NK-92 (cell line): ENCODE measurements around the gene VTA1.
"Not testable (repeated sequence)": the region's sequence is repeated elsewhere in the genome, so short reads cannot be mapped to it uniquely, and the experiment has no call there.

Experiments used
- DNase-seq: peaks from one replicate; lab custom pipeline; 2025; ENCODE audit not compliant: unreplicated experiment; lab: John Stamatoyannopoulos, UW

VTA1 gene, protein sequence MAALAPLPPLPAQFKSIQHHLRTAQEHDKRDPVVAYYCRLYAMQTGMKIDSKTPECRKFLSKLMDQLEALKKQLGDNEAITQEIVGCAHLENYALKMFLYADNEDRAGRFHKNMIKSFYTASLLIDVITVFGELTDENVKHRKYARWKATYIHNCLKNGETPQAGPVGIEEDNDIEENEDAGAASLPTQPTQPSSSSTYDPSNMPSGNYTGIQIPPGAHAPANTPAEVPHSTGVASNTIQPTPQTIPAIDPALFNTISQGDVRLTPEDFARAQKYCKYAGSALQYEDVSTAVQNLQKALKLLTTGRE

DNA sequence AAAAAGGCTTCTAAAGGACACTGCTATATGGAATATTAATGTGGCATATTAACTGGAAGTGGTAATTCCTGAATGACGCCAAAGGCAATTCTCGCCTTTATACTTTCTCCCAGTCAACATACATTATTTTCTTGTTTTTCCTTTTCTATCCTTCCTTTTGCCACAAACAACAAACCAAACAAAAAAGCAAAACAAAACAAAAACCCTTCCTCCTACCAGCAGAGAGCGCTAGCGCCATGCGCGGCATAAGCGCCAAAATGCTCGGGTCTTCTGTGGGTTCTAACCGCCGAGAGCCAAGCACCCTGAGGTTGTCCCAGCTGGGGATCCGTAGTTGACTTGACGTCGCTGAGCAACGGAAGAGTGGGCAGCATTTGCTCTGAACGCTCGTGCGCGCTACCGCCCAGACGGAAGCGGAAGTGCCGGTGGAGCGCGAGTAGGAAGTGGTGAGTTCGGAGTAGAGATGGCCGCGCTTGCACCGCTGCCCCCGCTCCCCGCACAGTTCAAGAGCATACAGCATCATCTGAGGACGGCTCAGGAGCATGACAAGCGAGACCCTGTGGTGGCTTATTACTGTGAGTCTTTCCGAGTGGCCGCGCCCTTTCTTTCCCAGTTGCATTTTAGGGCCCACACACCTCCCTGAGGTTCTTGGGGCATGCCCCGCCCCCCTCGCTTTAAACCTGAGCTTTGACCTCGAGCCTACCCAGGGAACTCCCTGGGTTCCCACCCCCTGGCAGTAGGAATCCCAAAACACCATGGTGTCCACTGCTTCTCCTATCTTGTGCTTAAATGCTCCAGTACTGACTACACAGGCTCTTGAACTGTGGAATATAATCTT is at the start of gene VTA1, which contains the start of gene NMBR:
VTA1 (plus strand) TSS at position 436 of the 835 bp plus-strand sequence; CDS start at position 461, 25 bp downstream.
NMBR (minus strand) TSS at position 295 of the 835 bp plus-strand sequence. CDS start 58,464 bp downstream, outside the sequence.
- peak; percentile 87 for DNase-seq

DNA sequence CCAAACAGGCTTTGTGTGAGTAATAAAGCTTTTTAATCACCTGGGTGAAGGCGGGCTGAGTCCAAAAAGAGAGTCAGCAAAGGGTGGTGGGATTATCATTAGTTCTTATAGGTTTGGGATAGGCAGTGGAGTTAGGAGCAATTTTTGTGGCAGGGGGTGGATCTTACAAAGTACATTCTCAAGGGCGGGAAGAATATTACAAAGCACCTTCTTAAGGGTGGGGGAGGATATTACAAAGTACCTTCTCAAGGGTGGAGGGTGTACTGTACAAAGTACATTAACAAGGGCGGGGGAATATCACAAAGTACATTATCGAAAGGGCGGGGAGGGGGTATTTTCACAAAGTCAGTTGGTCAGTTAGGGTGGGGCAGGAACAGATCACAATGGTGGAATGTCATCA is 42.2 kb upstream of the VTA1 start:
- not testable (repeated sequence) for DNase-seq

DNA sequence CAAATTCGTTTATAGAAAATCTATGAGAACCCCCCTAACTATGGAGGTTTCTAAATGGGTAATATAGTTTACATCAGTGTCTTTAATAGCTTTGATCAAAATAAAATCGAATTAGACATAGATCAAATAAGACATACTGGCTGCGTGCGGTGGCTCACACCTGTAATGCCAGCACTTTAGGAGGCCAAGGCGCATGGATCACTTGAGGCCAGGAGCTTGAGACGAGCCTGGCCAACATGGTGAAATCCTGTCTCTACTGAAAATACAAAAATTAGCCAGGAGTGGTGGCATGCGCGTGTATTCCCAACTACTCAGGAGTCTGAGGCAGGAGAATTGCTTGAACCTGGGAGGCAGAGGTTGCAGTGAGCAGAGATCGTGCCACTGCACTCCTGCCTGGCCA is 36.2 kb upstream of the VTA1 start:
- DNase-seq = not testable (repeated sequence)

DNA sequence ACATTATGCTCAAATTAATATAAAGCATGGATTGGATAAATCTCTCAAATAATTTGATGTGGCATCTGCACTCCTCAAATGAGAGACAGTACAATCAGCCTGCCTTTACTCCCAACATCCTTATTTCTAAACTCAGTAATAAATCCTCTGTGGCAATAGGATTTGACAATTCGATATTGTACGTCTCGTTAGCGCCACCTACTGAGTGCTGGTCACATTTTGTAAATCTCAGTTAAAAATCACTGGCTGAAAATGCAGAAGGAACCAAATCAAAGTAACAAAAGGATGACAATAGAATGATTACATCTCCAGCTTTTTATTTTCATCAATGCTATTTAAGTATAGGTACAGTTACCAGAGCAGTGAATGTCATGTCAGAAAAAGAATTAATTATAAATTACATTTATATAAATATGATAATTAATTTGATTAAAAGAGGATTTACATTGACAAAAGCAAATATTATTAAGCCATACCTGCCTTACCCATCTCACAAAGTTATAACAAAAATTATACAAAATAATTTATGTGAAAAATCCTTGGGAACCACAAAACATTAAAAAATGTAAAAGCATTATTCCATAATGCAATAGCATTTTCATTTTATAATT is 34.5 kb upstream of the VTA1 start:
- DNase-seq = no peak

DNA sequence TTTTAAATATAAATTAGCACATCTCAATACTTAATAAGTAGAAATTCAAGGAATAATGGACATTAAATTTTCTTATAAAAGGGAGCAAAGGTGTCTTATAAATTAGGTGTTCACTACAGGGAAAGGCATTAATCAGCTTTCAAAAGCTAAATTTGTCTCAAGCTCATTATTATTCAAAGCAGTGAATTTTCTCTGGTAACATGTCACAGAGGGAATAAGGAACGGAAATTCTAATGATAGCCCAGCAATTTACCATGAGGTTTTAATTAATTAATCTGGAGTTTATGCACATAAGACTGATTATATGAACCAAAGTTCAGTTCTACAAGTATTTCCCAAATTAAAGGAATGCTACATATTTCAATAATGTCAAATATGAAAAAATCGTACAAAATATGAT is 29.7 kb upstream of the VTA1 start:
- no peak for DNase-seq

DNA sequence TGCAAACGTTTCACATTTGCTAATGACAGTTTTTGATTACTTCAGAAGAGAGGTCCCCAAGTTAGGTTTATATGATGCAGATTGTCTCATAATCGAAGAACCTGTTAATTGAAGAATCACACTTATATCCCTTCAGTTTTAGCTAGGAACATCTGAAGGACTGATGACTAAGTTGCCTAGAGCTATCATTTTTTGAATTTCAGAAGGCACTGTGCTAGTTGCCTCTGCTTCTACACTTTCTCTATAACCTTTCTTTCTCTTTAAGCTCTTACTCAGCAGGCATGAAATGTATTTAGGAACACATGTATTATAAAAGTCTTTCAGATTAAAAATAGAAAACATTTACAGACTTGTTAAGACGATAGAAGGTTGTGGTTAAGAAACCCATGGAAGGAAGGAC is 28.7 kb upstream of the VTA1 start:
- DNase-seq = no peak

DNA sequence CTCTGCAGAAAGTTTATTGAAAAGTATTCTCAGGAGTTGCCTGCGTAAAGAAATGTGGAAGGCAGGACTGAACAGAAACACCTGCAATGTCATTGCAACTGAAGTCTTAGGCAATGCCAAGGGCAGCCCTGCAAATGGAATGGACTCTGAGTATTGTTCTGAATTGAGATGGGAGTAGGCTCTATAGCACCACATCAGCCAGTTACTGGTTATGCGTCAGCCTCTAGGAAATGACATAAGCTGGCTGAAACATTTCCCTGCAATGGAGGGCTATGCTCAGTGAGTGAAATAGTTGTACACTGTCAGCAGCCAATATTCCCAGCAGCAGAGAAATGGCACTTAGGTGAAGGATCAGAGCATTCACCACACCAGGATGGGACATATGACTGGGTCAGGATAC is 28.1 kb upstream of the VTA1 start:
- DNase-seq = no peak

DNA sequence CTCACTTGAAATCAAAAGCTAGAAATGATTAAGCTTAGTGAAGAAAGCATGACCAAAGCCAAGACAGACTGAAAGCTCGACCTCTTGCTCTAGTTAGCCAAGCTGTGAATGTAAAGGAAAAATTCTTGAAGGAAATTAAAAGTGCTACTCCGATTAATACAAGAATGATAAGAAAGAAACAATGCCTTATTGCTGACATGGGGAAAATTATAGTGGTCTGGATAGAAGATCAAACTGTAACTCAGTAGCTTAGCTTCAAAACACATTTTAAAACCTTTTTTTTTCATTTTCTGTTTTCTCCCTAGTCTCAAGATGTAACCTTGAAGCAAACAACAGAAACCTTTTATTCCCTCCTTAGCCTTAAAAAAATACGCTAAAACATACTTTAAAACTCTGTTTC is 25.7 kb upstream of the VTA1 start:
- no peak for DNase-seq

DNA sequence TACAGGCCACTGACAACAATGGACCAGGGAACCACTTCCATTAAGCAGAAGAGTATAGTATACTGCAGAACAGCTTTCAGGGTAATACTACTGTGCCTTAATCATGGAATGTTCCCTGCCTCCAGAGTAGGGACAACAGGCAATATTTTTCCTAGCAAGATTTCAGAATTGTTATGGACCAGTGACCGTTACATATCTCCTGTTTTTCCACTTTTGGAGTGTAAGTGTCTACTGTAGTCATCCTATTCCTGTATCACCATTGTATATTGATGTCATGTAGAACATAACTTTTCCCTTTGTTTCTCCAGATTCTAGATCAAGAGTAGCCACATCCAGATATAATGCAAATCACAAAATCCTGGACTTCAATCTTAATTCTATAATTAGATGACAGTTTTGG is 16.2 kb upstream of the VTA1 start:
- no peak for DNase-seq

DNA sequence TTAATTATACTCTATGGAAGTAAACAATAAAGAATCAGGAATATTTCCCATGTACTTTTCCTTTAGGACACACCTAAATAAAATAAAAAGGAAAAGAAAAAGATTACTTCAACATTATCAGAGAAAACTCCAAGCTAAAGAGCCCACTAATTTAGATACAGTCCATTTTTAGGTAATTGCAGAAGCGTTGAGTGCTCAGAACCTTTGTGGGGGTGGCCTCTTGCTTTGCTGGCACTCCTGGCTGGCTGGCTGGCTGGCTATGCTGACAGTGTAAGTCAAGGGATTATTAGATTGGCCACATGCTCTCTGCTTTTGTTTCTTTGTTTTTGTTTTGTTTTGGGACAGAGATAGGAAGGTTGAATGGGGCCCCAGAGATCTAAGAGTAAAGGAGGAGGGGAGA is 14.4 kb upstream of the VTA1 start, which contains the start of gene GJE1:
GJE1 (plus strand) TSS at position 301 of the 400 bp plus-strand sequence. CDS start 234 bp downstream, outside the sequence.
- no peak for DNase-seq

DNA sequence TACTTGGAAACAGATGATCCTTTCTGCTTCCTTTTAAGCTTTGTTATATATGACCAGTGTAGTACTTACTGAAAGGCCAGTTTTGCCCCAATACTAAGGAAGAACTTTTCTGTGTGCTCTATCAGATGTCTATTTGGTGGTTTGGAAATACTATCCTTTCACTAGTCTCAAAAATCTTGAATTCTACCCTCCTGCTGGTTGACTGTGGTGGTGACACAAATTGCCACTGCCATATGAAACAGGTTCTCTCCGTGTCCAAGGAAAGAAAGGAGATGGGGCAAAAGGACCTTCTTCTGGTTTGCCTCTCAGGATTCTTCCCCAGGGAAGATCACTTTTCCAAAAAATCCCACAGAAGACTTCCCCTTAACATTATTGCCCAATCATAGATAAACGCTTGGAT is 8.2 kb upstream of the VTA1 start:
- DNase-seq = no peak

DNA sequence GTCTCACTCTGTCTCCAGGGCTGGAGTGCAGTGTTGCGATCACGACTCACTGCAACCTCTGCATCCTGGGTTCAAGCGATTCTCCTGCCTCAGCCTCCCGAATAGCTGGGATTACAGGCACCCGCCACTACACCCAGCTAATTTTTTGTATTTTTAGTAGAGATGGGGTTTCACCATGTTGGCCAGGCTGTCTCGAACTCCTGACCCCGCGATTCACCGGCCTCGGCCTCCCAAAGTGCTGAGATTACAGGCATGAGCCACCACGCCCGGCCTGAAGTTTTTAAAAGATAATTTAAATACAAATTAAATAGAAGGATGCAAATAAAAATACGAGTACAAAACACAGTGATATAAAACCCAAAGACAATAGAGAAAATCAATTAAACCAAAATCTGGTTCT is 5.5 kb upstream of the VTA1 start:
- not testable (repeated sequence) for DNase-seq

DNA sequence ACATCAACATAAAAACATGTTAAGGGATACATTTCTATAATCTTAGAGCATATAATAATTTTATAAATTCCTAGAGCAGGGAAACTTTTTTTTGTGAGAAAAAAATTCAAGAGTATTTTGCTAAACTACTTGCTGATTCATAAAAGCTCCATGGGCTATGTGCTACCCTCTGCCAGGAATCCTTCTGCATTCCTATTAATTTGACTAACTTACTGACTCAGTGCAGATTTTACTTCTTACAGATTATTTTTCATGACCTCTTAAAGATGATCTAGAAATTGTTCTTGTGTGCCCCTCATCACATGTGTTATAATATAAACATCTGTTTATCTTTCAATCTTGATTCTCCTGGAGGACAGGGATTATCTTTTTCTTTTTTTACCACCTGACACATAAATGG is 5.7 kb downstream of the VTA1 start:
- no peak for DNase-seq

DNA sequence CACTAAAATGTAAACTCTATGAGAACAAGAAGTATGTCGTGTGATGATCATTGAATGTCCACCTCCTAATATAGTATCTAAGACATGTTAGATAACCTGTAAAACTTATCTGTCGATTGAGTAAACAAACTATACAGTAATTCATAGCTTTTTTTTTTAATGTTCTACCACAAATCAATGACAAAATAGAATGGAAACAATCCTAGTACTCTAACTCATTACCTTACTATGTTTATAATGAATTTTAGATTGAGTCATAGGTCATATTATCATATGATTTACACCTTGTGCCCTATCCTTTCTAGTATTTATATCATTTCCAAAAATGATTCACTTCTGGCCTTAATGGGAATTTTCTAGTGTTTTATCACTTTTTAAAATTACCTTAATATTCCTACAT is 6.1 kb downstream of the VTA1 start:
- no peak for DNase-seq

DNA sequence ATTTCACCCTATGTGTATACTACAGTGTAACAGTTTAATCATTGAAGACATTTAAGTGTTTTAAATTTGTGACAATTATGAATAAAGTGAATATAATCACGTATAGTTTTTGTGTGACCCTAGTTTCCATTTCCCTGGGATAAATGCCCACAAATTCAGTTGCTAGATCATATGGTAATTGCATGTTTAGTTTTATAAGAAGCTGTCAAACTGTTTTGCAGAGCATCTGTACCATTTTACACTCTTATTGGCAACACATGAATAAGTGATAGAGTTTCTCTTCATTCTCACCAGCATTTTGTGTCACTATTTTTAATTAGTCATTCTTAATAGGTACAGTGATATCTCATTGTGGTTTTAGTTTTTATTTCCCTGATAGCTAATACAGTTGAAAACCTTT is 7.3 kb downstream of the VTA1 start:
- DNase-seq = no peak

DNA sequence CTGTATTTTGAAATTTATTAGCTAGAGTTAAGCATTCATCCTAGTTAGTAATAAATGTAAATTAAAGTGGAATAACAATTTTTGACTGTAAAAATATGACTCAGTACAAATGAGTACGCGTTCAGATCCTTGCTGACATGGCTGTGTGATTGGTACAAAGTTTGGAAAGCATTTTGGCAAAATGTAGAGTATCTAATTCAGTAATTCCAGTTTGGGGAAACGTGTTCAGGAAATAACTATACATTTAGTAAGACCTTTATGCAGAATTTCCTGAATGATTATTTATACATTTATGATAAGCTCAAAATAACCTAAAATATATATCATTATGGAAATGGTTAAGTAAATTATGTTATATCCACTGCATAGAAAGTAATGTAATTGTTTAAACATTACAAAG is 8.0 kb downstream of the VTA1 start:
- DNase-seq = no peak

DNA sequence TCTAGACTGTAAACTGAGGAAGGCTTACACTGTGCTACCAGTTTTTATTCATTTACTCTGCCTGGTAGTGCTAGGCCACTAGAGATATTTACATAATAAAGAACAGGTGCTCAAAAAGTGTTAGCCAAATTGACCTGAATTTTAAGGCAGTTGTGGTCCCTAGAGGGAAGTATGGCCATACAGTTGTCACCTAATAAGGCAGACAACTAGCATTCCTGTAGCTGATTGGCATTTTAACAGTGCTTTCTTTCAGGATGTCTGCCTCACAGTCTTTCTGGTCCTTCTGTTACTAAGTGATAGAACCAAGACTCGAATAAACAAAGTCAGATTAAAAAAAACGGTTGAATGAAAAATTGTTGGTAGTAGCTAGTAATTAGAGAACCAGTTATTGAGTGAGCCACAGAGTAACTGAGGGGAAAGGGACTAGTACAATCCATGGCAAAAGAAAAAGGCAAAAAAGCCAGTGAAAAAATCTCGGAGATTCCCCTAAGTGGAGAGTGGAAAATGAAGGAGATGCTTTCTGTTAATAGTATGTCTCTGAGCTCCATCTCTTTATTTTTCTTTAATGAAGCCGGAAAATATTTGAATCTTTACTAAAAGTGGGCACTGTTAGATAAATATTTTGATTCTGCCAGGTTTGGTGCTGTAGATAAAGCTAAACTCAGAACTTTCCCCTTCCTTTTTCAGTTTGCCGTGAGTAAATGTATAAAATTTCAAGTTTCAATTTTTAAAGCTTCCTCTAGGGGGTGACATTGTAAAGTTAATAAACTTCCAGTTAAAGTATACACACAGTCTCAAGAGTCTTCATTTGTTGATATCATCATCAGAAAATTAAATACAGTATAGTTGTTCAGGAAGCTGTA is 9.1 kb downstream of the VTA1 start:
- no peak for DNase-seq

DNA sequence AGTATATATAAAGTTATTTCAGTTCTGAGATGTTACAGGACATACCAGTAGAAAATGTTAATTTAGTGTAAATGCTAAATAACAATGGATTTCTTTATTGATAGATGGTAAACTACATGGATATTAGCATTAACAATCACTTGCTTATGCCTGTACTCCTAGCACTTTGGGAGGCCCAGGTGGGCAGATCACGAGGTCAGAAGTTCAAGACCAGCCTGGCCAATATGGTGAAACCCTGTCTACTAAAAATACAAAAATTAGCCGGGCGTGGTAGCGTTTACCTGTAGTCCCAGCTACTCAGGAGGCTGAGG is 9.7 kb downstream of the VTA1 start:
- not testable (repeated sequence) for DNase-seq

DNA sequence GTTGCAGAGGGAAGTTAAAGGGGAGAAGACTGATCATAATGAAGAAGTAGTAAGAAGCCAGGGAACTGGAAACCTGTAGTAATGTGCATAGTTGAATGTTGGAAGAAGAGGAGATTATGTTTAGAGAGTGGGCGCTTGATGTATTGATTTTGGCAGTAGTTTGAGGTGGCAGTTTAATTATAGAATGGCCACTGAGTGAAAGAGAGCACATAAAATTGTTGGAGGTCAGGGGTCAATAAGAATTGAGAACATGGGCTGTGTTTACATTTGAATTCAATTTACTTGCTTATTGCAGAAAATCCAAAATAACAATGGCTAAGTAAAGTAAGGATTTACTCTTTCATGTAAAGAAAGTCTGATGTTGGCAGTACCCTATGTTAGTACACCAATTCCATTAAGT is 15.7 kb downstream of the VTA1 start:
- DNase-seq = no peak

DNA sequence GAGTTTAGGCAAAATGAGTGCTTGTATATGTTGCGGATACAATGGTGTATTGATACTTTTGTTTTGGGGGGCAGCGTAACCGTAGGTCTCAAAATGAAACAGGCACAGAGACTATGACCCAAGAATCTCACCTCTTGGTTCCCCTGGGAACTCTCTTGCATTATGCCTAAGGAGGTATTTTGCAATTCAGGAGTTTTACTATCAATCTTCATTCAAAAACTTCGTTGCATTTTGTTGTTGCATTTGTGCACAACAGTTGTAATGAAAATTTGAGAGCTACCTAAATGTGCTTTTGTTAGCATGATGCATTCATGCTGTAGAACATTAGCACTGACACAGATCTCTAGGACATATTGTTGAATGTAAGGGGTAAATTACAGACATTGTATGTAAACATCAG is 18.2 kb downstream of the VTA1 start:
- DNase-seq = no peak

DNA sequence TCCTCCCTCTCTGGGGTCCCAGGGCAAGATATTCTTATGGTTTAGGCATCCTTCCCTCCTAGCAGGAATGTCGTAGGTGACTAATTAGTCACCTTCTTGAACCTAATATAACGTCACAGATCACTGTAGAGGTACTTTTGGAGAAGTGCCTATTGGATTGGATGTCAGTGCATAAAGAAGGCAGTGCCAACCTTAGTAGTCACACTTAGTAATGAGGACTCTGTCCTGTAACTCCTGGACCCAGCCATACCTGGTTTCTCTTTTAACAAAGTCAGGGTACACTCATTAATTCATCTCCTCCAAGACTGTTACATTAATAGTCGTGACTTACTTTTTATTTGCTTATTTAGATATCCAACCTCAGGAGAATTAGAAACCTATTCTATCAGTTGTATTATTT is 20.0 kb downstream of the VTA1 start:
- DNase-seq = no peak
